Measurements from ENCODE around the gene GAS7. TPM values are rescaled to one million over a fixed set of nuclear protein-coding genes. Genes with fewer than 3 reads are reported as not detected.

The GAS7 gene
- total RNA-seq, 2 experiments from 2014 or later = 1.6 to 2.1 TPM

GRCh38 chr17:9899280-9900043, 298.9 kb downstream of the GAS7 start:
- Mint-ChIP-seq H3K4me3 (no peak overlapping the region), H3K27ac (no peak overlapping the region), H3K36me3 (ENCODE audit: low read depth) (no peaks in the 10 kb centered on the region), H3K4me1 (ENCODE audit: low read depth) (no peaks in the 10 kb centered on the region), H3K27me3 (peaks cover 4% of the 10 kb centered on the region), H3K9me3 (no peaks in the 10 kb centered on the region)
- ATAC-seq = no peak
- DNase-seq = no peak
- ChIA-PET CTCF (no interaction called here), POLR2A (no interaction called here)
- TF ChIP-seq, protein P1, sequence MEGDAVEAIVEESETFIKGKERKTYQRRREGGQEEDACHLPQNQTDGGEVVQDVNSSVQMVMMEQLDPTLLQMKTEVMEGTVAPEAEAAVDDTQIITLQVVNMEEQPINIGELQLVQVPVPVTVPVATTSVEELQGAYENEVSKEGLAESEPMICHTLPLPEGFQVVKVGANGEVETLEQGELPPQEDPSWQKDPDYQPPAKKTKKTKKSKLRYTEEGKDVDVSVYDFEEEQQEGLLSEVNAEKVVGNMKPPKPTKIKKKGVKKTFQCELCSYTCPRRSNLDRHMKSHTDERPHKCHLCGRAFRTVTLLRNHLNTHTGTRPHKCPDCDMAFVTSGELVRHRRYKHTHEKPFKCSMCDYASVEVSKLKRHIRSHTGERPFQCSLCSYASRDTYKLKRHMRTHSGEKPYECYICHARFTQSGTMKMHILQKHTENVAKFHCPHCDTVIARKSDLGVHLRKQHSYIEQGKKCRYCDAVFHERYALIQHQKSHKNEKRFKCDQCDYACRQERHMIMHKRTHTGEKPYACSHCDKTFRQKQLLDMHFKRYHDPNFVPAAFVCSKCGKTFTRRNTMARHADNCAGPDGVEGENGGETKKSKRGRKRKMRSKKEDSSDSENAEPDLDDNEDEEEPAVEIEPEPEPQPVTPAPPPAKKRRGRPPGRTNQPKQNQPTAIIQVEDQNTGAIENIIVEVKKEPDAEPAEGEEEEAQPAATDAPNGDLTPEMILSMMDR (IDR thresholded peaks at IDR 0.05) = no peak
- intact Hi-C loops (cut with micrococcal nuclease) = loop anchor here (10.0 kb wide), 1 partner anchor 55 kb away; no protein-coding TSS in a partner anchor

DNA sequence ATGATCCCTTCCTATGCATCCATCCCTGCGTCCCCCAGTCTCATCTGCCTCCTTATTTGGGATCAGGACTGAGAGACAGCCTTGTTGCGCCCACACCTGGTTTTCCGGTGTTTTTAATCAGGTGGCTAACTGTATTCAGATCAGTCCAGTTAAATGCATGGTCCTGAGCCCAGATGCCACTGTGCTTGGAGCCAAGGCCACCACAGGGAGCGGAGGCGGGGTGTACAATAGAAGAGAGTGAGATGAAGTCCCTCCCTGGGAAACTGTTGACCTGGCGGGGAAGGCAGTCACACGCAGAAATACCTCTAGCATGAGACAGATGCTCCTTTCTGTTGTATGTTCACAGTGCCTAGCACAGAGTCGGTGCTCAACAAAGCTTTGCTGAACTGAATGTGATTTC, 299.6 kb downstream of the GAS7 start:
- H3K4me1 Mint-ChIP-seq (ENCODE audit: low read depth) = no peaks in the 10 kb centered on the region

GRCh38 chr17:9897372-9897968, 300.9 kb downstream of the GAS7 start:
- intact Hi-C loops (cut with micrococcal nuclease) = no loop called here
- TF ChIP-seq, protein P1 (IDR thresholded peaks at IDR 0.05) = no peak
- no peak for ATAC-seq
- ChIA-PET CTCF (interaction anchor here (1.4 kb wide), 1 partner anchor 129 kb away, joined by 3 read pairs; no protein-coding TSS in a partner anchor), POLR2A (no interaction called here)
- Mint-ChIP-seq H3K27me3 (peaks cover 9% of the 10 kb centered on the region), H3K4me1 (ENCODE audit: low read depth) (no peaks in the 10 kb centered on the region), H3K4me3 (no peak overlapping the region), H3K27ac (no peak overlapping the region), H3K9me3 (no peaks in the 10 kb centered on the region), H3K36me3 (ENCODE audit: low read depth) (no peaks in the 10 kb centered on the region)
- no peak for DNase-seq

More for the DNA sequence above, 299.6 kb downstream of the GAS7 start:
- no peak overlapping the region for H3K27ac Mint-ChIP-seq
- intact Hi-C loops (cut with micrococcal nuclease) = no loop called here
- no peaks in the 10 kb centered on the region for H3K36me3 Mint-ChIP-seq (ENCODE audit: low read depth)
- peaks cover 6% of the 10 kb centered on the region for H3K27me3 Mint-ChIP-seq
- ChIA-PET CTCF (no interaction called here), POLR2A (no interaction called here)
- H3K4me3 Mint-ChIP-seq = no peak overlapping the region
- H3K9me3 Mint-ChIP-seq = no peaks in the 10 kb centered on the region
- DNase-seq (no peak), ATAC-seq (no peak)
- TF ChIP-seq, protein P1 (IDR thresholded peaks at IDR 0.05) = no peak

DNA sequence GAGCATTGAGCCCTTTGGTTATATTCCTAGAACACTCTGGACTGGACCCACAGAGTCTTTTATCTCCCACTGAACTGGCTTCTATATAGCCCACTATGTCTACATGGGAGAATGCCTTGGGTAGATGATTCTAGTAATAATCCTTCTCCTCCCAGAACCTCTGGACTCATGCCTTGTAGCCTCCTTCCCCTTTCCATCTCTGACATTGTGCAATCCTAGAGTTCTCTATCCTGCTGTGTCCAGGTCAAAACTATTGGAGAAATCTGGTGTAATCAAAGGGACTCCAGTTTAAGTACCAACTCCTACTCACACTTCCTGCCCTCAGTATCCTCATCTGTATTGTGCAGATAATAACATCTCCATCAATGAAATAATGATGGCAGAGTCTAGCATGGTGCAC, 302.5 kb downstream of the GAS7 start:
- TF ChIP-seq, protein P1 (IDR thresholded peaks at IDR 0.05) = no peak
- H3K27me3 Mint-ChIP-seq = peaks cover 6% of the 10 kb centered on the region
- no peak overlapping the region for H3K4me3 Mint-ChIP-seq
- intact Hi-C loops (cut with micrococcal nuclease) = no loop called here
- ATAC-seq (no peak), DNase-seq (no peak)
- no peak overlapping the region for H3K27ac Mint-ChIP-seq
- no peaks in the 10 kb centered on the region for H3K4me1 Mint-ChIP-seq (ENCODE audit: low read depth)
- H3K36me3 Mint-ChIP-seq (ENCODE audit: low read depth) = no peaks in the 10 kb centered on the region
- ChIA-PET POLR2A (no interaction called here), CTCF (no interaction called here)
- H3K9me3 Mint-ChIP-seq = no peaks in the 10 kb centered on the region

- POLR2A ChIA-PET = no interaction called here
- CTCF ChIA-PET = no interaction called here
- H3K4me1 Mint-ChIP-seq (ENCODE audit: low read depth) = no peaks in the 10 kb centered on the region
- peaks cover 6% of the 10 kb centered on the region for H3K27me3 Mint-ChIP-seq
- no peaks in the 10 kb centered on the region for H3K36me3 Mint-ChIP-seq (ENCODE audit: low read depth)
- no peak for DNase-seq
- H3K27ac Mint-ChIP-seq = no peak overlapping the region
- ATAC-seq = no peak
- no peaks in the 10 kb centered on the region for H3K9me3 Mint-ChIP-seq
- intact Hi-C loops (cut with micrococcal nuclease) = no loop called here
- TF ChIP-seq, protein P1 (IDR thresholded peaks at IDR 0.05) = no peak
- H3K4me3 Mint-ChIP-seq = no peak overlapping the region
These were observed 304.2 kb downstream of the GAS7 start for GRCh38 chr17:9894231-9894630.
